Osteocyte (in vitro differentiated cells): ENCODE data around the gene MAPK14. TPM values are rescaled to one million over a fixed set of nuclear protein-coding genes. Genes with fewer than 3 reads are reported as not detected.
"Not testable (repeated sequence)": the region's sequence is repeated elsewhere in the genome, so short reads cannot be mapped to it uniquely, and the experiment has no call there.

ENCODE experiments used
- DNase-seq: peaks from one replicate; pipeline ENCODE4 v3.0.0; 2021; ENCODE audit warnings: mixed read lengths; ENCODE audit not compliant: unreplicated experiment; ENCODE audit errors: extremely low spot score
- H3K27ac Mint-ChIP-seq: one replicate; pipeline ENCODE4 v1.8.0; 2021; ENCODE audit warnings: mild to moderate bottlenecking, mixed read lengths; ENCODE audit not compliant: unreplicated experiment
- H3K27me3 Mint-ChIP-seq: one replicate; pipeline ENCODE4 v1.8.0; 2021; ENCODE audit warnings: mixed read lengths; ENCODE audit not compliant: unreplicated experiment
- H3K36me3 Mint-ChIP-seq: one replicate; pipeline ENCODE4 v1.8.0; 2021; ENCODE audit warnings: mixed read lengths; ENCODE audit not compliant: unreplicated experiment
- H3K4me1 Mint-ChIP-seq: one replicate; pipeline ENCODE4 v1.8.0; 2021; ENCODE audit warnings: mixed read lengths; ENCODE audit not compliant: unreplicated experiment
- H3K4me3 Mint-ChIP-seq: one replicate; pipeline ENCODE4 v1.8.0; 2021; ENCODE audit warnings: mild to moderate bottlenecking, moderate library complexity, mixed read lengths; ENCODE audit not compliant: unreplicated experiment
- H3K9me3 Mint-ChIP-seq: one replicate; pipeline ENCODE4 v1.8.0; 2021; ENCODE audit warnings: mixed read lengths; ENCODE audit not compliant: unreplicated experiment
- total RNA-seq: library from RNA; stranded (reverse); gene quantifications from 2 replicates; pipeline ENCODE4 v1.2.1, GENCODE V29; 2021
- TF ChIP-seq, protein P1 (sequence below): fragments of 200-600 bp; sonication (generic); IDR thresholded peaks from 2 replicates; pipeline ENCODE4 v1.5.0; 2021; ENCODE audit warnings: antibody characterized with exemption, mild to moderate bottlenecking, moderate library complexity

MAPK14 gene
- total RNA-seq, 1 donor from 2014 or later: 38.8 TPM

DNA sequence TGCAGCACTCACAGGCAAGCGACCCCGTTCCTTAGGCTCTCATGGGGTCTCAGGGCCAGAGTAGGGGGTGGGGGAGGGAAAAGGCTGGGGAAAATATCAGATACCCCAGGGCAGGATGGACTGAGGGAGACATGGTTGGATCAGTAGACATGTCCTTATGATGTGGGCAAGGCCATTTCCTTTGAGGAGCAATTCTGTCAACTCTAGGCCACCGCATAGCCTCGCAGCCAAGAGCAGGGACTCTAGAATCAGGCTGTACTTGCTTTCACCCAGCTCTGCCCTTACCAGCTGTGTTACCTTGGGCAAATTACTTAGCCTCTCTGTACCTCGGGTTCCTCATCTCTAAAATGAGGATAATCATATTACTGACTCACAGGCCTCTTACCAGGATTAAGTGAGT, 100.5 kb downstream of the MAPK14 start:
- Mint-ChIP-seq H3K27me3 (no peaks in the 10 kb centered on the region), H3K9me3 (no peaks in the 10 kb centered on the region), H3K27ac (no peak overlapping the region), H3K36me3 (no peaks in the 10 kb centered on the region), H3K4me1 (peaks cover 23% of the 10 kb centered on the region), H3K4me3 (no peak overlapping the region)
- DNase-seq: no peak
- TF ChIP-seq, protein P1, sequence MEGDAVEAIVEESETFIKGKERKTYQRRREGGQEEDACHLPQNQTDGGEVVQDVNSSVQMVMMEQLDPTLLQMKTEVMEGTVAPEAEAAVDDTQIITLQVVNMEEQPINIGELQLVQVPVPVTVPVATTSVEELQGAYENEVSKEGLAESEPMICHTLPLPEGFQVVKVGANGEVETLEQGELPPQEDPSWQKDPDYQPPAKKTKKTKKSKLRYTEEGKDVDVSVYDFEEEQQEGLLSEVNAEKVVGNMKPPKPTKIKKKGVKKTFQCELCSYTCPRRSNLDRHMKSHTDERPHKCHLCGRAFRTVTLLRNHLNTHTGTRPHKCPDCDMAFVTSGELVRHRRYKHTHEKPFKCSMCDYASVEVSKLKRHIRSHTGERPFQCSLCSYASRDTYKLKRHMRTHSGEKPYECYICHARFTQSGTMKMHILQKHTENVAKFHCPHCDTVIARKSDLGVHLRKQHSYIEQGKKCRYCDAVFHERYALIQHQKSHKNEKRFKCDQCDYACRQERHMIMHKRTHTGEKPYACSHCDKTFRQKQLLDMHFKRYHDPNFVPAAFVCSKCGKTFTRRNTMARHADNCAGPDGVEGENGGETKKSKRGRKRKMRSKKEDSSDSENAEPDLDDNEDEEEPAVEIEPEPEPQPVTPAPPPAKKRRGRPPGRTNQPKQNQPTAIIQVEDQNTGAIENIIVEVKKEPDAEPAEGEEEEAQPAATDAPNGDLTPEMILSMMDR: no peak

DNA sequence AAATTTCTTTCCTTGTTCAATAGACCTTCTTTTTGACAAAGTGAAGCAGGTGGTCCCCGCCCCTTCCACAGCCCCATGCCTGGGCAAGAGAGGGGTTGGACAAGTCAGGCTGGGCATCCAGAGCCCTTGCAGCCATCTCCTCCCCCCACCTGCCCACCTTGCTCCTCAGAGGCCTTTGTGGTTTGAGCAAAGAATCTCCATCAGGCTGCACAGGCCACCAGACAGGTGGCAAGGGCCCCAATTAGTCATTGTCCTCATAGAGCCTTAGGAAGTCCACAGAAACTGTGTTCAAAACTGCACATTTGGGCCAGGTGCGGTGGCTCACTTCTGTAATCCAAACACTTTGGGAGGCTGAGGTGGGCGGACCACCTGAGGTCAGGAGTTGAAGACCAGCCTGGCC, 101.2 kb downstream of the MAPK14 start:
- Mint-ChIP-seq H3K27ac (no peak overlapping the region), H3K9me3 (no peaks in the 10 kb centered on the region), H3K27me3 (no peaks in the 10 kb centered on the region), H3K36me3 (no peaks in the 10 kb centered on the region), H3K4me3 (no peak overlapping the region), H3K4me1 (peaks cover 22% of the 10 kb centered on the region)
- TF ChIP-seq, protein P1: no peak
- DNase-seq: no peak

DNA sequence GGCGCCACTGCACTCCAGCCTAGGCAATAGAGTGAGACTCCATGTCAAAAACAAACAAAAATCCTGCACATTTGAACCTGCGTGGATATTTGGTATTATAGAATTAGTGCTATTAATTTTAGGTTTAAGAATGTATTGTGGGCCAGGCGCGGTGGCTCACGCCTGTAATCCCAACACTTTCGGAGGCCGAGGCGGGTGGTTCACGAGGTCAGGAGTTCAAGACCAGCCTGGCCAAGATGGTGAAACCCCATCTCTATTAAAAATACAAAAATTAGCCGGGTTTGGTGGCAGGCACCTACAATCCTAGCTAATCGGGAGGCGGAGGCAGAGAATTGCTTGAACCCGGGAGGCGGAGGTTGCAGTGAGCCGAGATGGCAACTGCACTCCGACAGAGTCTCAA, 101.7 kb downstream of the MAPK14 start:
- H3K27ac Mint-ChIP-seq, DNase-seq, H3K36me3 Mint-ChIP-seq, H3K27me3 Mint-ChIP-seq, H3K4me3 Mint-ChIP-seq, H3K9me3 Mint-ChIP-seq: not testable (repeated sequence)
- H3K4me1 Mint-ChIP-seq: peaks cover 22% of the 10 kb centered on the region

GRCh38 chr6:36129941-36130666, 102.5 kb downstream of the MAPK14 start, which contains the start of gene MAPK13:
TSS of gene MAPK13 (plus strand) at chr6:36130513. CDS start at chr6:36130583, 70 bp downstream.
- TF ChIP-seq, protein P1: no peak
- H3K36me3 Mint-ChIP-seq: no peaks in the 10 kb centered on the region
- H3K27ac Mint-ChIP-seq: no peak within 1 kb of the TSS
- H3K4me1 Mint-ChIP-seq: peaks cover 22% of the 10 kb centered on the region
- H3K9me3 Mint-ChIP-seq: no peaks in the 10 kb centered on the region
- DNase-seq: no peak
- no peaks in the 10 kb centered on the region for H3K27me3 Mint-ChIP-seq
- H3K4me3 Mint-ChIP-seq: peak within 1 kb of the TSS; percentile 51

GRCh38 chr6:36130667-36131510, 103.3 kb downstream of the MAPK14 start:
- Mint-ChIP-seq H3K4me1 (peaks cover 22% of the 10 kb centered on the region), H3K27me3 (no peaks in the 10 kb centered on the region)

More at GRCh38 chr6:36130667-36131510, 103.3 kb downstream of the MAPK14 start:
- H3K4me3 Mint-ChIP-seq: no peak overlapping the region
- H3K36me3 Mint-ChIP-seq: no peaks in the 10 kb centered on the region
- H3K9me3 Mint-ChIP-seq: no peaks in the 10 kb centered on the region
- DNase-seq: no peak
- no peak overlapping the region for H3K27ac Mint-ChIP-seq
- TF ChIP-seq, protein P1: no peak
